ENCODE data around the gene TERT.

DNA sequence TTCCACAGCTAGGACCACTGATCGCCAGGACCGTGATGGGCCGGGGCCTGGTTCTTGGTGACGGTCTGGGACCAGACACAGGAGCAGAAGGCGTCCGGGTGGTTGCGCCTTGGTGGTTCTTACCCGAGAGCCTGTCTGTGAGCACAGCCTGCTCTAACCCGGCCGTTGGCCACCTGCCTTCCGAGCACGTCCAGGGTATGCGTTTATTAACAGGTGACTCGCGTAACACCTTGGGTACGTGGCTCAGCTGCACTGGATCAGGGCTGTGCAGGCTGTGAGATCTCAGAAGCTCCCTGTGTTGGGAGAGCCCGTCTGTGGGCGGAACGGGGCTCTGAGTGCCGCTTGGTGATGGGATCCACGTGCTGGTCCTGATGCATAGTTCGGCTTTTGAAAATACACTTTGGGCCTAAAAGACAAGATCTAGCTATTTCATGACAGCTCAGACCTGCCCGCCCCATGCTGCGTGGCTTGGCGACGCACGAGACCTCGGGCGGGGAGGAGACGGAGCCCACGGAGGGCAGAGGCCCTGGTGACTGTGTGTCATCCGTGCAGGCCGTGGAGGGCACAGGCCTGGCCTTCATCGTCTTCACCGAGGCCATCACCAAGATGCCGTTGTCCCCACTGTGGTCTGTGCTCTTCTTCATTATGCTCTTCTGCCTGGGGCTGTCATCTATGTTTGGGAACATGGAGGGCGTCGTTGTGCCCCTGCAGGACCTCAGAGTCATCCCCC is 76.4 kb downstream of the TERT start:
- TF ChIP-seq, protein P1, sequence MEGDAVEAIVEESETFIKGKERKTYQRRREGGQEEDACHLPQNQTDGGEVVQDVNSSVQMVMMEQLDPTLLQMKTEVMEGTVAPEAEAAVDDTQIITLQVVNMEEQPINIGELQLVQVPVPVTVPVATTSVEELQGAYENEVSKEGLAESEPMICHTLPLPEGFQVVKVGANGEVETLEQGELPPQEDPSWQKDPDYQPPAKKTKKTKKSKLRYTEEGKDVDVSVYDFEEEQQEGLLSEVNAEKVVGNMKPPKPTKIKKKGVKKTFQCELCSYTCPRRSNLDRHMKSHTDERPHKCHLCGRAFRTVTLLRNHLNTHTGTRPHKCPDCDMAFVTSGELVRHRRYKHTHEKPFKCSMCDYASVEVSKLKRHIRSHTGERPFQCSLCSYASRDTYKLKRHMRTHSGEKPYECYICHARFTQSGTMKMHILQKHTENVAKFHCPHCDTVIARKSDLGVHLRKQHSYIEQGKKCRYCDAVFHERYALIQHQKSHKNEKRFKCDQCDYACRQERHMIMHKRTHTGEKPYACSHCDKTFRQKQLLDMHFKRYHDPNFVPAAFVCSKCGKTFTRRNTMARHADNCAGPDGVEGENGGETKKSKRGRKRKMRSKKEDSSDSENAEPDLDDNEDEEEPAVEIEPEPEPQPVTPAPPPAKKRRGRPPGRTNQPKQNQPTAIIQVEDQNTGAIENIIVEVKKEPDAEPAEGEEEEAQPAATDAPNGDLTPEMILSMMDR (IDR thresholded peaks at IDR 0.05): no peak
- TF ChIP-seq EZH2 (IDR thresholded peaks at IDR 0.05): no peak
- no peak for TF ChIP-seq EZH2phosphoT487 (IDR thresholded peaks at IDR 0.05)
